K562 (cell line): ENCODE measurements around the gene ALKBH8. TPM values are rescaled to one million over a fixed set of nuclear protein-coding genes. Genes with fewer than 3 reads are reported as not detected.

Experiments used
- ARNT ChIP-seq, 2 experiments: fragments of 450-650 bp; IDR thresholded peaks; 2 replicates each; pipeline ENCODE4 v1.6.1; 2016; ENCODE audit warnings: mild to moderate bottlenecking in 1 of 2
- ATF3 ChIP-seq, 2 experiments: fragments of 450-650 bp in 1 of 2; sonication (generic) in 1 of 2; formaldehyde crosslinking in 1 of 2; IDR thresholded peaks in 1 of 2; conservative IDR thresholded peaks in 1 of 2; 2 replicates each; pipeline versions ENCODE4 v1.6.1 to v1.8.1; 2016 to 2023; ENCODE audit warnings: mild to moderate bottlenecking in 2 of 2, moderate library complexity in 2 of 2, inconsistent platforms in 1 of 2, missing genetic modification reagents in 1 of 2
- CHD2 ChIP-seq: IDR thresholded peaks from 2 replicates; pipeline ENCODE4 v1.6.1; 2011; ENCODE audit warnings: low read depth, low read length
- COPS2 ChIP-seq: fragments of 450-650 bp; conservative IDR thresholded peaks from 2 replicates; pipeline ENCODE4 v1.6.1; 2016; ENCODE audit warnings: mild to moderate bottlenecking, moderate library complexity
- HNRNPH1 ChIP-seq: fragments of 200-400 bp; formaldehyde crosslinking; optimal IDR thresholded peaks from 2 replicates; pipeline ENCODE3; 2017; ENCODE audit warnings: low read depth, mild to moderate bottlenecking, low read length, moderate library complexity
- IFI16 ChIP-seq: fragments of 250-450 bp; sonication (Bioruptor Pico); IDR thresholded peaks from 2 replicates; pipeline ENCODE4 v2.1.2; 2022; ENCODE audit warnings: mild to moderate bottlenecking, inconsistent platforms
- MAZ ChIP-seq, 2 experiments: fragments of 450-650 bp in 1 of 2; sonication (generic) in 1 of 2; formaldehyde crosslinking; IDR thresholded peaks in 1 of 2; conservative IDR thresholded peaks in 1 of 2; 2 replicates each; pipeline versions ENCODE4 v1.4.0 to v1.5.0; 2020; ENCODE audit warnings: mild to moderate bottlenecking in 1 of 2, missing genetic modification reagents in 1 of 2
- MLLT1 ChIP-seq, 2 experiments: fragments of 450-650 bp; IDR thresholded peaks; 2 replicates each; pipeline ENCODE4 v1.6.1; 2016
- MLX ChIP-seq, 2 experiments: fragments of 450-650 bp in 1 of 2; sonication (generic) in 1 of 2; formaldehyde crosslinking; conservative IDR thresholded peaks; 2 replicates each; pipeline versions ENCODE4 v1.4.0 to v1.8.1; 2020 to 2022; ENCODE audit warnings: mild to moderate bottlenecking in 1 of 2, missing genetic modification reagents in 1 of 2
- PKNOX1 ChIP-seq: fragments of 450-650 bp; IDR thresholded peaks from 2 replicates; pipeline ENCODE4 v1.6.1; 2016
- RFX5 ChIP-seq: IDR thresholded peaks from 2 replicates; pipeline ENCODE4 v1.6.1; 2011; ENCODE audit warnings: low read depth, mild to moderate bottlenecking, improper control_type of control experiment, low read length
- RUNX1 ChIP-seq: sonication (generic); IDR thresholded peaks from 2 replicates; pipeline ENCODE4 v1.6.1; 2016; ENCODE audit warnings: antibody characterized with exemption, low read depth
- SIX5 ChIP-seq, 2 experiments: IDR thresholded peaks; 2 replicates each; pipeline ENCODE4 v1.6.1; 2011; ENCODE audit warnings: low read length in 2 of 2, borderline replicate concordance in 1 of 2, low read depth in 1 of 2, mild to moderate bottlenecking in 1 of 2, moderate library complexity in 1 of 2; ENCODE audit not compliant: insufficient read depth in 1 of 2
- SLC30A9 ChIP-seq: fragments of 250-450 bp; sonication (Bioruptor Pico); IDR thresholded peaks from 2 replicates; pipeline ENCODE4 v1.8.0; 2022; ENCODE audit warnings: mild to moderate bottlenecking, moderate library complexity
- TAF9B ChIP-seq: fragments of 450-650 bp; IDR thresholded peaks from 2 replicates; pipeline ENCODE4 v1.6.1; 2018; ENCODE audit warnings: mild to moderate bottlenecking; ENCODE audit not compliant: partially characterized antibody
- ZFP1 ChIP-seq: fragments of 450-650 bp; formaldehyde crosslinking; IDR thresholded peaks from 2 replicates; pipeline ENCODE4 v1.4.0; 2020; ENCODE audit warnings: mild to moderate bottlenecking, mixed read lengths
- ZNF12 ChIP-seq: sonication (generic); formaldehyde crosslinking; IDR thresholded peaks from 2 replicates; pipeline ENCODE4 v1.4.0; 2020; ENCODE audit warnings: mild to moderate bottlenecking, missing genetic modification reagents
- ZNF146 ChIP-seq: IDR thresholded peaks from one replicate; pipeline ENCODE4 v1.6.1; 2018; ENCODE audit warnings: missing compliant biosample characterization; ENCODE audit not compliant: unreplicated experiment
- ZNF324 ChIP-seq: fragments of 250-450 bp; sonication (Bioruptor Pico); IDR thresholded peaks from 2 replicates; pipeline ENCODE4 v1.4.0; 2020; ENCODE audit warnings: mild to moderate bottlenecking
- polyA plus RNA-seq, 8 experiments: library from polyadenylated mRNA; depleted of rRNA in 4 of 8; stranded (reverse) in 5 of 8; unstranded in 3 of 8; fragments of >200 nt; fragmentation: Nextera tagmentation in 2 of 8; fragmentation: Illumina TruSeq in 1 of 8; extraction: Ambion mirVana in 2 of 8; extraction: Trizol in 1 of 8; gene quantifications; 2 replicates each; pipeline versions ENCODE4 v1.2.1 to v1.2.3, GENCODE V29; 2011 to 2014; ENCODE audit warnings: inconsistent platforms in 1 of 8, missing spikeins in 1 of 8
- total RNA-seq, 7 experiments: library from RNA; depleted of rRNA in 6 of 7; stranded (reverse); fragments of >200 nt in 6 of 7; fragmentation: Illumina TruSeq in 2 of 7; extraction: Trizol in 2 of 7; gene quantifications; 2 replicates each; pipeline versions ENCODE4 v1.2.1 to v1.2.3, GENCODE V29; 2011 to 2021; ENCODE audit warnings: low replicate concordance in 1 of 7
- TF ChIP-seq, protein P1 (sequence below): sonication (generic); formaldehyde crosslinking; IDR thresholded peaks from 2 replicates; pipeline ENCODE4 v1.8.1; 2023; ENCODE audit warnings: mild to moderate bottlenecking, missing genetic modification reagents
- TF ChIP-seq, protein P2 (sequence below): IDR thresholded peaks from 2 replicates; pipeline ENCODE4 v1.6.1; 2011; ENCODE audit not compliant: insufficient read length; ENCODE audit errors: extremely low read depth

The ALKBH8 gene
- total and polyA plus RNA-seq, 9 of the 15 experiments (the other 6 are each of a cell fraction or from before 2014, with no cell fraction given) = 4.3 to 14.4 (median 9.1) TPM

DNA sequence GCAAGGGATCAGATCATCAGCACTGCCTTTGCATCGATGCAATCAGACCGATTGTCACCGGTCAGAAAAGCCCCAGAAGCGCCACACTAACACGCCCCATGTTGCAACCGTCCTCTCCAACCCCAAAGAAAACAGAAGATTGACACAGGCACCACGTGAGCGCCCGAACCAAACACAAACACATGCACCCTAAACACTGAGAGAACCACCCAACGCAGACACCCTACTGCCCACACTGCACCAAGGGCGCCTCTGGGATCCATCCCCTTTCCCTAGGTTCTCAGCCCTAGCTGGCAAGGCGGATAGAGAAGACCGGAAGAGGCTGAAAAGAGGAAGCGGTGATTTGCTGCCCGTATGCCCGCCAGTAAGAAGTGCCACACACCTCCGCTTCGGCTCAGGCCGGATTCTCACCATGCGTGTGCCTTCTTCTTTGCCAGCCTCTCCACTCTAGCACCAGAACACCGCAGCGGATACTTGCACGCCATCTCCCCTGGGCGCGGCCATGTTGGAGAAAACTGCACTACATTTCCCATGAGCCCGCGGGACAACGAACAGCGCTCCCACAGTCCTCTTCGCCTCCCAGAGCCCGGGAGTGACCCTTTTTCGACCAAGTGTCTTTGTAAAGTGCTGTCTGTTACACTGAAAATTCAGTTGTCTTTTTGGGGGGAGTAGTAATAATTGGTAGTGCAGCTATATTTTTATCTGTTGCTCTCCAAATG lies at the start of gene ALKBH8 (continued):
- TF ChIP-seq, protein P1, sequence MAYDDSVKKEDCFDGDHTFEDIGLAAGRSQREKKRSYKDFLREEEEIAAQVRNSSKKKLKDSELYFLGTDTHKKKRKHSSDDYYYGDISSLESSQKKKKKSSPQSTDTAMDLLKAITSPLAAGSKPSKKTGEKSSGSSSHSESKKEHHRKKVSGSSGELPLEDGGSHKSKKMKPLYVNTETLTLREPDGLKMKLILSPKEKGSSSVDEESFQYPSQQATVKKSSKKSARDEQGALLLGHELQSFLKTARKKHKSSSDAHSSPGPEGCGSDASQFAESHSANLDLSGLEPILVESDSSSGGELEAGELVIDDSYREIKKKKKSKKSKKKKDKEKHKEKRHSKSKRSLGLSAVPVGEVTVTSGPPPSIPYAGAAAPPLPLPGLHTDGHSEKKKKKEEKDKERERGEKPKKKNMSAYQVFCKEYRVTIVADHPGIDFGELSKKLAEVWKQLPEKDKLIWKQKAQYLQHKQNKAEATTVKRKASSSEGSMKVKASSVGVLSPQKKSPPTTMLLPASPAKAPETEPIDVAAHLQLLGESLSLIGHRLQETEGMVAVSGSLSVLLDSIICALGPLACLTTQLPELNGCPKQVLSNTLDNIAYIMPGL = no peak
- peak; percentile 50 to 87; a peak in 3 of 4 replicates for TF ChIP-seq MLLT1 (IDR thresholded peaks at IDR 0.05)
- peak; percentile 58 for TF ChIP-seq TAF9B
- TF ChIP-seq PKNOX1 = peak; percentile 90
- peak; percentile 90 to 93 for TF ChIP-seq SIX5 (IDR thresholded peaks at IDR 0.05; ENCODE audit: borderline replicate concordance in 1 of 2, insufficient read depth in 1 of 2, low read depth in 1 of 2, low read length in 2 of 2)
- TF ChIP-seq HNRNPH1 = no peak
- TF ChIP-seq ZNF12 (CRISPR knock-in tag) = peak; percentile 83
- no peak for TF ChIP-seq IFI16 (CRISPR knock-in tag)
- no peak for TF ChIP-seq ZNF324 (CRISPR knock-in tag)
- TF ChIP-seq ZNF146 (CRISPR knock-in tag) = no peak
- no peak for TF ChIP-seq COPS2
- no peak for TF ChIP-seq ZFP1 (CRISPR knock-in tag)
- no peak for TF ChIP-seq RUNX1
- TF ChIP-seq, protein P2, sequence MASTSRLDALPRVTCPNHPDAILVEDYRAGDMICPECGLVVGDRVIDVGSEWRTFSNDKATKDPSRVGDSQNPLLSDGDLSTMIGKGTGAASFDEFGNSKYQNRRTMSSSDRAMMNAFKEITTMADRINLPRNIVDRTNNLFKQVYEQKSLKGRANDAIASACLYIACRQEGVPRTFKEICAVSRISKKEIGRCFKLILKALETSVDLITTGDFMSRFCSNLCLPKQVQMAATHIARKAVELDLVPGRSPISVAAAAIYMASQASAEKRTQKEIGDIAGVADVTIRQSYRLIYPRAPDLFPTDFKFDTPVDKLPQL = no peak
- no peak for TF ChIP-seq SLC30A9 (CRISPR knock-in tag)
- peak in 1 of 2 experiments; percentile 72; a peak in 1 of 4 replicates for TF ChIP-seq ARNT (IDR thresholded peaks at IDR 0.05)
- no peak; a peak in 1 of 4 replicates for TF ChIP-seq MAZ (CRISPR knock-in tag; conservative IDR thresholded peaks at IDR 0.05 in 1 of 2, IDR thresholded peaks at IDR 0.05 in 1 of 2)
- no peak for TF ChIP-seq ATF3 (IDR thresholded peaks at IDR 0.05)
- TF ChIP-seq ATF3 (CRISPR knock-in tag; conservative IDR thresholded peaks at IDR 0.05) = no peak
- no peak for TF ChIP-seq MLX (CRISPR knock-in tag; conservative IDR thresholded peaks at IDR 0.05)
- TF ChIP-seq RFX5 = no peak
- no peak for TF ChIP-seq CHD2
